ENCODE measurements around the gene CA5A.

- TF ChIP-seq, protein P1, sequence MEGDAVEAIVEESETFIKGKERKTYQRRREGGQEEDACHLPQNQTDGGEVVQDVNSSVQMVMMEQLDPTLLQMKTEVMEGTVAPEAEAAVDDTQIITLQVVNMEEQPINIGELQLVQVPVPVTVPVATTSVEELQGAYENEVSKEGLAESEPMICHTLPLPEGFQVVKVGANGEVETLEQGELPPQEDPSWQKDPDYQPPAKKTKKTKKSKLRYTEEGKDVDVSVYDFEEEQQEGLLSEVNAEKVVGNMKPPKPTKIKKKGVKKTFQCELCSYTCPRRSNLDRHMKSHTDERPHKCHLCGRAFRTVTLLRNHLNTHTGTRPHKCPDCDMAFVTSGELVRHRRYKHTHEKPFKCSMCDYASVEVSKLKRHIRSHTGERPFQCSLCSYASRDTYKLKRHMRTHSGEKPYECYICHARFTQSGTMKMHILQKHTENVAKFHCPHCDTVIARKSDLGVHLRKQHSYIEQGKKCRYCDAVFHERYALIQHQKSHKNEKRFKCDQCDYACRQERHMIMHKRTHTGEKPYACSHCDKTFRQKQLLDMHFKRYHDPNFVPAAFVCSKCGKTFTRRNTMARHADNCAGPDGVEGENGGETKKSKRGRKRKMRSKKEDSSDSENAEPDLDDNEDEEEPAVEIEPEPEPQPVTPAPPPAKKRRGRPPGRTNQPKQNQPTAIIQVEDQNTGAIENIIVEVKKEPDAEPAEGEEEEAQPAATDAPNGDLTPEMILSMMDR (IDR thresholded peaks at IDR 0.05 in 4 of 5, conservative IDR thresholded peaks at IDR 0.05 in 1 of 5), result no peak
- TF ChIP-seq POLR2A (IDR thresholded peaks at IDR 0.05), result no peak
Measured at GRCh38 chr16:87849419-87850008, 86.8 kb downstream of the CA5A start.

All from gastrocnemius medialis (tissue), 4 donors.